Subcutaneous adipose tissue (tissue), 4 donors: Measurements from ENCODE around the gene PIM2. TPM values are rescaled to one million over a fixed set of nuclear protein-coding genes. Genes with fewer than 3 reads are reported as not detected.

Experiments
- CTCF ChIP-seq: fragments of 450-650 bp; IDR thresholded peaks from one replicate; pipeline ENCODE4 v1.5.1; 2016; ENCODE audit warnings: low read depth, mild to moderate bottlenecking, control low read depth, antibody characterized with exemption, moderate library complexity
- total RNA-seq, 4 donors: library from RNA; depleted of rRNA; stranded (reverse); fragments of >200 nt; gene quantifications; one replicate each; pipeline ENCODE4 v1.1.0, GENCODE V29; 2016

The PIM2 gene
- total RNA-seq, 4 donors from 2014 or later = 3.4 to 11.7 (median 5.5) TPM

- TF ChIP-seq CTCF = no peak
These were observed 22.2 kb downstream of the PIM2 start for GRCh38 chrX:48896611-48897011.

DNA sequence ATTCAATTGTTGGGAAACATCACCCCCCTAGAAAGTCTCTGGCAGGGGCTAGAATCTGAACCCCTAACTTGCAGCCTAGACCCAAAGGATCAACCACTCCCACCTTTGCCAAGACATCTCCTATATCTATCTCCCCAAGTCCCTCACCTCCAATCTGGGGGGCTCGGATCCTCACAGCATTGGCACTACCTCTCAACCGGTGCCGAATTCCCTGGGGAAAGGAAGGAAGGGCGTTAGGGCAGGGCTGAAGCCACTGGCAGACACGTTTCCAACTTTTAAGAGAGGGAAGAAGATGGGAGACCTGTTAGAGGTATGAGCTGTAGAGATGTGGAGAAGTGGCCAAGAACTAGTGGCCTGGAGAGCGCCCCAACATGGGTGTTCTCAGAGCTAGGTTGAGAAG lies 23.9 kb downstream of the PIM2 start:
- TF ChIP-seq CTCF = no peak

DNA sequence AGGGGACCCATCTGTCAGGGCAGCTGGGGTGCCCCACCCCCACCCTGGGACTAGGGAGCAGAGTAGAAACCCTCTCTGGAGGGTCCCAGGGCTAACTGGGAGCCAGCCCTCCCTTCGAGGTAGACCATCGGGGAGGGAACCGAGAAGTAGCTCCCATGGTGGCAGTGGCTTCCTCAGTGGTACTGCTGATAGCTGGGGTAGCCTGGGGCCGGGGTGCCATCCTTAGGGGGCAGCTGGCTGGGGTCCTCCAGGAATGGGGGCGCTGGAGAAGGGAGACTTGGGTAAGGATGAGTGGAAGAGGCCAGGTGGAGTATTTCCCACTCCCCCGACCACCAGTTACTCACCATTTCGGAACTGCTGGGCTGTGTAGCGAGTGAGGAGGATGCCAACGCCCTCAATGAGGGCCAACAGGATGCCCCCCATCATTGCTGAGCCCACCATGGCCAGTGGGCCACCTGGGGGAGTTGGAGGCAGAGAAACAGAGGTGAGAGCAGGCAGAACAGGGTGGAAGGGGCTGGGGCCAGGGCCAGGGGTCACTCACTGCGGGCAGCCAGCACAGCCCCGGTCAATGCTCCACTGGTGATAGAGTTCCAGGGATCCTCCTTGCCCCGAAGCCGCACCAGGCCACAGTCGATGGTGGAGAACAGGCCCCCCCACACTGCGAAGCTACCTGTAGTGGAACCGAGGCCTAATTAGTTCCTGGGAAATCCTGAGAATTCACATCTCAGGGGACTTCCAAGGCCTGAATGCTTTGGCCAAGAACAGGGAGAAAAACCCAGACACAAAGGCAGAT lies 25.1 kb downstream of the PIM2 start:
- no peak for TF ChIP-seq CTCF

DNA sequence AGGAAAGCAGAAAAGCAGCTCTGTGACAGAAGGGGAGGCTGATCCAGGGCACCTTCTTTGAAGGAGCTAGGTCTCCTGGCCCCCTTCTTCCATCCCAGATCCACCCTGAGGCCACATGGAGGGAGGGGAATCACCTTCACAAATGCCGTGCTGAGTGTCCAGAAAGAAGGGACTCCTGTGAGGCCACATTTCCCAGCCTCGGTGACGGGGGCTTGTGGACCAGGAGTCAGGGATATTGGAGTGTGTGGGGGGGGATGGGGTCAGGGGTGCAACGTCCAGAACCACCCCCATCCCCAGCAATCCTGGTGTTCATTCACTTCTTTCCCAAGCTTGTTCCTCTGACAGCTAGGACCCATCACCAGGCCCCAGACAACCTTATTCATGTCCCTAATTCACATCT lies 25.9 kb downstream of the PIM2 start:
- TF ChIP-seq CTCF = no peak

GRCh38 chrX:48891402-48892288 lies 27.2 kb downstream of the PIM2 start:
- no peak for TF ChIP-seq CTCF

DNA sequence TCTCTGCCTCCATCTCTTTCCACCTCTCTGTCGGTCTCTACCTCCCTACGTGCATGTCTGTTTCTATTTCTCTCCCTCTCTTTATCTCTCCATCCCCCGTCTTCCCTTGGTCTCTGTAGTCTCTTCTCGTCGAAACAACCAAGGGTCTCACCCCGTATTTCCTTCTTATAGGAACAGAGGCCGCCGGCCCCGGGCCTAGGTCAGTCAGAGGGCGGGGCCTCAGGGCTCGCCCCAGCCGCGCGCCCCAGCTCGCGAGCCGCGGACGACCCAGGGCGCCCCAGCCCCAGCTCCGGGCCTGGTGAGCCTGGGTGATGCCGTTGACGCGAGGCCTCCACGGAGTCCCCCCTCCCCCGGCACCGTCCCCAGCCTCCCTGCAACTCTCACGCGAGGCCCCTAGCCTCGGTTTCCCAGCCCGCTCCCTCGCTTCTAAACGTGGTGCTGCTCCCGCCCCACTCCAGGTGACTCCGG lies 27.9 kb downstream of the PIM2 start:
- TF ChIP-seq CTCF = no peak

GRCh38 chrX:48890296-48890925 lies 28.4 kb downstream of the PIM2 start:
- no peak for TF ChIP-seq CTCF
